HFFc6 (cell line): ENCODE results near the gene ERBB4. TPM values are rescaled to one million over a fixed set of nuclear protein-coding genes. Genes with fewer than 3 reads are reported as not detected.

Experiments used
- DNase-seq: peaks from one replicate; pipeline ENCODE4 v3.0.0-alpha.2; 2018
- H3K27ac Mint-ChIP-seq: 2 replicates; pipeline ENCODE4 v1.8.0; 2020; ENCODE audit warnings: mild to moderate bottlenecking, mixed read lengths
- H3K27me3 Mint-ChIP-seq: 2 replicates; pipeline ENCODE4 v1.8.0; 2021; ENCODE audit warnings: mild to moderate bottlenecking, moderate library complexity, mixed read lengths; ENCODE audit not compliant: insufficient read depth
- H3K36me3 Mint-ChIP-seq: 2 replicates; pipeline ENCODE4 v1.8.0; 2021; ENCODE audit warnings: low read depth, mixed read lengths
- H3K4me1 Mint-ChIP-seq: 2 replicates; pipeline ENCODE4 v1.8.0; 2020; ENCODE audit warnings: low read depth, mixed read lengths
- H3K4me3 Mint-ChIP-seq: 2 replicates; pipeline ENCODE4 v1.8.0; 2020; ENCODE audit warnings: mild to moderate bottlenecking, moderate library complexity, mixed read lengths
- H3K9me3 Mint-ChIP-seq: 2 replicates; pipeline ENCODE4 v1.8.0; 2020; ENCODE audit warnings: mild to moderate bottlenecking, mixed read lengths
- total RNA-seq, 6 experiments: library from RNA; stranded (reverse); fragmentation: NEBNext Ultra II Directional; extraction: Animal tissue kit (Norgen Biotek cat#: 25700); gene quantifications; 2 replicates in 1 of 6; 3 replicates in 5 of 6; pipeline ENCODE4 v1.2.3, GENCODE V29; 2021
- TF ChIP-seq, protein P1 (sequence below): fragments of 200-600 bp; sonication (generic); IDR thresholded peaks from 2 replicates; pipeline ENCODE4 v1.5.0; 2021; ENCODE audit warnings: antibody characterized with exemption, mild to moderate bottlenecking

The ERBB4 gene
- total RNA-seq, 6 experiments from 2014 or later = not detected

DNA sequence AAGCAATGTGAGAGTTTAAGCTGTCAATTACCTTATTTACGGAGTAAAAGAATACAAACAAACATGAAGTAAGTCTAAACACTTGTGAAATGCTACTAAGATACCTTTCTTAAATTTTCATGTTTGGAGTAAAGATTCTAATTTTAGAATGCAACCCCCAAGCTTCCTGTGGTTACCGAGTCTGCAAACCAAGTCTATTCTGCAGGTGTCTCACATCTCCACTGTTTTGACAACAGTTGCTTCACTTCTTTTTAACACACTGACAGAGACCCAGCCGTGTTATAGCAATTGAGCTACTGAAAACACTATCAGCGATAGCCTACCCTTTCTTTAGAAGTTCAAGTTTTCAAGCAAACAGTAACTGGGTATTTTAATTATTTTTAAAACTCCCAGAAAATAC lies 608.3 kb downstream of the ERBB4 start:
- Mint-ChIP-seq H3K27ac (no peak overlapping the region), H3K4me1 (no peaks in the 10 kb centered on the region), H3K27me3 (no peaks in the 10 kb centered on the region), H3K36me3 (no peaks in the 10 kb centered on the region), H3K9me3 (peaks cover 12% of the 10 kb centered on the region; the same call in 1 of the 2 replicates), H3K4me3 (no peak overlapping the region)
- TF ChIP-seq, protein P1, sequence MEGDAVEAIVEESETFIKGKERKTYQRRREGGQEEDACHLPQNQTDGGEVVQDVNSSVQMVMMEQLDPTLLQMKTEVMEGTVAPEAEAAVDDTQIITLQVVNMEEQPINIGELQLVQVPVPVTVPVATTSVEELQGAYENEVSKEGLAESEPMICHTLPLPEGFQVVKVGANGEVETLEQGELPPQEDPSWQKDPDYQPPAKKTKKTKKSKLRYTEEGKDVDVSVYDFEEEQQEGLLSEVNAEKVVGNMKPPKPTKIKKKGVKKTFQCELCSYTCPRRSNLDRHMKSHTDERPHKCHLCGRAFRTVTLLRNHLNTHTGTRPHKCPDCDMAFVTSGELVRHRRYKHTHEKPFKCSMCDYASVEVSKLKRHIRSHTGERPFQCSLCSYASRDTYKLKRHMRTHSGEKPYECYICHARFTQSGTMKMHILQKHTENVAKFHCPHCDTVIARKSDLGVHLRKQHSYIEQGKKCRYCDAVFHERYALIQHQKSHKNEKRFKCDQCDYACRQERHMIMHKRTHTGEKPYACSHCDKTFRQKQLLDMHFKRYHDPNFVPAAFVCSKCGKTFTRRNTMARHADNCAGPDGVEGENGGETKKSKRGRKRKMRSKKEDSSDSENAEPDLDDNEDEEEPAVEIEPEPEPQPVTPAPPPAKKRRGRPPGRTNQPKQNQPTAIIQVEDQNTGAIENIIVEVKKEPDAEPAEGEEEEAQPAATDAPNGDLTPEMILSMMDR = no peak
- no peak for DNase-seq

DNA sequence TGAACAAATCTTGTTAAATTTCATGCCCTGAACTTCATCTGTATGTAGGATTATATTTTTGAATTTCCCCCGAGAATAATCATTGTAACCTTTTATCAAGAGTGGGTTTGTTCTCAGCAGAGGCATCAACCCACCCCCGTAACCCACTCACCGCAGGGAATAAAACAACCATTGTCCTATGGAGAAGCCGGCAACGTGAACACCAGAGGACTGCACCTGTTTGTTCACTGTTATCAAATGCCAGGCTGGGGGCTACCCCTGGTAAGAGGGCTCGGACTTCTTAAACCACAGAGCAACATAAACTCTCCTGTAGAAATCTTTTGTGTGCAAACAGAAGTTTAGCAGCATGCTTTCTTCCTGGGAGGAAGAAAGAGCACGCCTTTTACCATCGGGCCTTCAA lies 610.4 kb downstream of the ERBB4 start:
- DNase-seq = no peak
- Mint-ChIP-seq H3K4me3 (no peak overlapping the region), H3K36me3 (no peaks in the 10 kb centered on the region), H3K27me3 (no peaks in the 10 kb centered on the region), H3K9me3 (peaks cover 16% of the 10 kb centered on the region; the same call in 1 of the 2 replicates), H3K27ac (no peak overlapping the region), H3K4me1 (no peaks in the 10 kb centered on the region)
- TF ChIP-seq, protein P1 = no peak

DNA sequence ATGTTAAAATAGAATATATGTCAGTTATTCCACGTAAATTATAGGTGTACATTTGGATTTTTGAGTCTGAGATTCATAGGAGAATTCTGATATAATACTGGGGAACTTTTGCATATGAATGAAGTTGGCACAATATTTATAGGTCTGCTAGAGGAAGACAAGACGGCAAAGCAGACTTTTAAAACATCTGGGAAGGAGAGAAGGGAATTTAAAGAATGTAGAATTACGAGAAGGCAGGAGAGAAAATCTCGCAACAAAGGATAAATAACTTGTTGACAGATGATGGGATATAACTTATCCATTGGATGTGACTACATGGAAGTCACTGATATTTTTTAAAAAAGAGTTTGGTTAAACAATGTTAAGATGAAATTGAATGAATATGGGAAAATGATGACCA lies 615.6 kb downstream of the ERBB4 start:
- Mint-ChIP-seq H3K9me3 (peaks cover 21% of the 10 kb centered on the region; the same call in 1 of the 2 replicates), H3K4me1 (no peaks in the 10 kb centered on the region), H3K36me3 (no peaks in the 10 kb centered on the region), H3K27me3 (no peaks in the 10 kb centered on the region), H3K27ac (no peak overlapping the region), H3K4me3 (no peak overlapping the region)
- TF ChIP-seq, protein P1 = no peak
- no peak for DNase-seq

DNA sequence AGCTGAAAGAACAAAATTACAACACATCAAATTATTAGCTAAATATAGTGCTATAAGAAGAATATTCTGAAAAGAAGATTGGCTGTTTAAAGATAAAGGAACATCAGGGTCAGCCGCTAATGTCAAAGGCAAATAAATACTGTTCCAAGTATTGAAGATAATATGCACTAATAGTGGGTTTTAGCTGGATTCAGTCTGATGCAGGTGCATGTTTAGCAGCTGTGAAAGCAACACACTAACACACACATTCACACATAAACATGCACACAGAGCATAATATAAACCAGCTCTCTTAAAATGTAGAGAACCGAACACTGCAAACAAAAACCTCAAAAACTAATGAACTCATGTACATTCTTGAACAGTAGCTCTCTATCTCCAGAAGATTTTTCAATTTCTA lies 634.6 kb downstream of the ERBB4 start:
- Mint-ChIP-seq H3K27me3 (no peaks in the 10 kb centered on the region; the same call in 1 of the 2 replicates), H3K36me3 (no peaks in the 10 kb centered on the region), H3K4me3 (no peak overlapping the region), H3K9me3 (no peaks in the 10 kb centered on the region), H3K4me1 (no peaks in the 10 kb centered on the region), H3K27ac (no peak overlapping the region)
- TF ChIP-seq, protein P1 = no peak
- no peak for DNase-seq

DNA sequence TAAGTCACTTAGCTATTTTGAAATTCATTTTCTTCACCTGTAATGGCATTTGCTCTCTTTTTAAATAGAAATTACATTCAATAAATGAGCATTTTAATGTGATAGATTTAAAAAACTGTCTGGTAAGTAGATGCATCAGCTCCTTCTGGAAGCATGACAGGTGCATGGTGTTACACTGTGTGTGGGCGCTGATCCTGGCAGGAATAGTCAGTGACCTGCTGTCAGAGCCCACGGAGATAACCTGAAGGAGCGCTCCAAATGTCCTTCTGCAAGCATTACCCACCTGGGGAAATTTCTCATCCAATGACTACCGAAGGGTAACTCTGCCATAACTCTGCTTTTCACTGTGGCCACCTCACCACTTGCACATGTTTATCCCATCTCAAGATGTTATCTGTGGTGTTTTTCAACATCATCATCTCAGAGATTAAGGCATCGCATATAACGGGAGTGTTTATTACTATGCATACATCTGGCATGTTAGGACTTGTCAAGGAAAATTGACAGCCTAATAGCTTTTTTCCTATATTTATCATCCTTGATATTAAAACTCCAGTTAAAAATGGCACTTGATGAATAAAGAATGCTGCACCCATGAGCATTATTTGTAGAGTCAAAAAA lies 637.3 kb downstream of the ERBB4 start:
- H3K36me3 Mint-ChIP-seq = no peaks in the 10 kb centered on the region
- peaks cover under 1% of the 10 kb centered on the region; the same call in 1 of the 2 replicates for H3K9me3 Mint-ChIP-seq
- TF ChIP-seq, protein P1 = no peak
- H3K4me3 Mint-ChIP-seq = no peak overlapping the region
- H3K27ac Mint-ChIP-seq = no peak overlapping the region
- no peaks in the 10 kb centered on the region; the same call in 1 of the 2 replicates for H3K27me3 Mint-ChIP-seq
- no peaks in the 10 kb centered on the region for H3K4me1 Mint-ChIP-seq
- DNase-seq = no peak
